ENCODE measurements around the gene UST. TPM values are rescaled to one million over a fixed set of nuclear protein-coding genes. Genes with fewer than 3 reads are reported as not detected.

The UST gene
- total and polyA plus RNA-seq, 9 of the 15 experiments (the other 6 are each of a cell fraction or from before 2014, with no cell fraction given), result 0.04 to 0.10 TPM; not detected in 7

GRCh38 chr6:148893073-148893472, 146.2 kb downstream of the UST start:
- no peak for DNase-seq (ENCODE audit: extremely low read depth in 1 of 4, low spot score in 3 of 4)
- peaks cover 0 to 22% of the 10 kb centered on the region in 2 experiments; a peak in 4 of 5 replicates for H3K27me3 ChIP-seq (ENCODE audit: control insufficient read depth in 2 of 2, insufficient read depth in 2 of 2, low read length in 2 of 2)
- no peak for ATAC-seq
- no peak for FAIRE-seq
- H3K9ac ChIP-seq (ENCODE audit: insufficient read depth in 1 of 2, low read depth in 2 of 2, low read length in 2 of 2), result no peak overlapping the region
- CTCF ChIA-PET (ENCODE audit: low intra/inter-chr PET ratio), result no interaction called here
- no peak overlapping the region for H2AFZ ChIP-seq (ENCODE audit: low read depth, low read length)
- H3K4me2 ChIP-seq (ENCODE audit: insufficient read depth, low read length), result no peak overlapping the region
- H4K20me1 ChIP-seq (replicated peaks; ENCODE audit: control insufficient read depth, insufficient read depth, low read length), result no peaks in the 10 kb centered on the region
- H3K4me1 ChIP-seq (replicated peaks in 1 of 2; ENCODE audit: control insufficient read depth in 2 of 2, insufficient read depth in 2 of 2, low read length in 2 of 2), result no peaks in the 10 kb centered on the region
- no peak overlapping the region for H3K4me3 ChIP-seq
- in situ Hi-C loops (cut with MboI) (no loop called here), intact Hi-C loops (cut with micrococcal nuclease) (no loop called here)
- TF ChIP-seq ZNF133 (CRISPR knock-in tag; IDR thresholded peaks at IDR 0.05), result no peak
- TF ChIP-seq MAFG (tag; conservative IDR thresholded peaks at IDR 0.05), result peak; percentile 57; the same call in 1 of the 2 replicates
- TF ChIP-seq MAFF (IDR thresholded peaks at IDR 0.05; ENCODE audit: low read length), result peak; percentile 52
- TF ChIP-seq C11orf30 (IDR thresholded peaks at IDR 0.05; ENCODE audit: low read depth), result peak; percentile 46
- TF ChIP-seq MAFK (IDR thresholded peaks at IDR 0.05; ENCODE audit: low read length), result 0 out of 2 replicates have a peak, but pooled peaks have one; percentile 13
- TF ChIP-seq DMBX1 (CRISPR knock-in tag; IDR thresholded peaks at IDR 0.05; ENCODE audit: borderline replicate concordance), result no peak
- peak; percentile 70 for TF ChIP-seq ZNF316 (IDR thresholded peaks at IDR 0.05)
- no peaks in the 10 kb centered on the region for H3K9me3 ChIP-seq (replicated peaks; ENCODE audit: control insufficient read depth, insufficient read depth, low read depth, low read length)
- 2% methylated on average over 2 of the region's 2 CpGs for WGBS (ENCODE audit: insufficient coverage, low coverage, missing lambda C conversion rate)
- no peaks in the 10 kb centered on the region for H3K9me1 ChIP-seq (ENCODE audit: control insufficient read depth, insufficient read depth, low read length)
- BruUV-seq (replicated peaks), result no TSS peak
- no peak overlapping the region for H3K27ac ChIP-seq (ENCODE audit: extremely low read depth, low read depth, low read length)
- POLR2A ChIA-PET, result no interaction called here
- no peaks in the 10 kb centered on the region for H3K36me3 ChIP-seq (ENCODE audit: control insufficient read depth, insufficient read depth, low read length)
- no peaks in the 10 kb centered on the region for H3K79me2 ChIP-seq (ENCODE audit: control insufficient read depth, insufficient read depth, low read length)

GRCh38 chr6:148893481-148893880, 146.7 kb downstream of the UST start:
- H3K9me3 ChIP-seq (replicated peaks; ENCODE audit: control insufficient read depth, insufficient read depth, low read depth, low read length), result no peaks in the 10 kb centered on the region
- H3K9ac ChIP-seq (ENCODE audit: insufficient read depth in 1 of 2, low read depth in 2 of 2, low read length in 2 of 2), result no peak overlapping the region
- 3% methylated on average over 2 of the region's 2 CpGs for WGBS (ENCODE audit: insufficient coverage, low coverage, missing lambda C conversion rate)
- in situ Hi-C loops (cut with MboI) (no loop called here), intact Hi-C loops (cut with micrococcal nuclease) (no loop called here)
- no peaks in the 10 kb centered on the region for H4K20me1 ChIP-seq (replicated peaks; ENCODE audit: control insufficient read depth, insufficient read depth, low read length)
- no peak overlapping the region for H3K27ac ChIP-seq (ENCODE audit: extremely low read depth, low read depth, low read length)
- no peaks in the 10 kb centered on the region for H3K4me1 ChIP-seq (replicated peaks in 1 of 2; ENCODE audit: control insufficient read depth in 2 of 2, insufficient read depth in 2 of 2, low read length in 2 of 2)
- CTCF ChIA-PET (ENCODE audit: low intra/inter-chr PET ratio), result no interaction called here
- no TSS peak for BruUV-seq (replicated peaks)
- no peak for DNase-seq (ENCODE audit: extremely low read depth in 1 of 4, low spot score in 3 of 4)
- no peak overlapping the region for H3K4me2 ChIP-seq (ENCODE audit: insufficient read depth, low read length)
- no peaks in the 10 kb centered on the region for H3K36me3 ChIP-seq (ENCODE audit: control insufficient read depth, insufficient read depth, low read length)
- H3K4me3 ChIP-seq, result no peak overlapping the region
- H3K27me3 ChIP-seq (ENCODE audit: control insufficient read depth in 2 of 2, insufficient read depth in 2 of 2, low read length in 2 of 2), result peaks cover 0 to 18% of the 10 kb centered on the region in 2 experiments; a peak in 3 of 5 replicates
- no peak for ATAC-seq
- no peaks in the 10 kb centered on the region for H3K9me1 ChIP-seq (ENCODE audit: control insufficient read depth, insufficient read depth, low read length)
- no peaks in the 10 kb centered on the region for H3K79me2 ChIP-seq (ENCODE audit: control insufficient read depth, insufficient read depth, low read length)
- no peak overlapping the region for H2AFZ ChIP-seq (ENCODE audit: low read depth, low read length)
- FAIRE-seq, result no peak
- POLR2A ChIA-PET, result no interaction called here
- no peak for TF ChIP-seq SMARCA4 (IDR thresholded peaks at IDR 0.05)
- no peak for TF ChIP-seq ZNF445 (CRISPR knock-in tag; IDR thresholded peaks at IDR 0.05; ENCODE audit: low read depth)
- no peak for TF ChIP-seq RFX1 (IDR thresholded peaks at IDR 0.05)
- no peak for TF ChIP-seq TRIM28 (IDR thresholded peaks at IDR 0.05)
- TF ChIP-seq, protein P1, sequence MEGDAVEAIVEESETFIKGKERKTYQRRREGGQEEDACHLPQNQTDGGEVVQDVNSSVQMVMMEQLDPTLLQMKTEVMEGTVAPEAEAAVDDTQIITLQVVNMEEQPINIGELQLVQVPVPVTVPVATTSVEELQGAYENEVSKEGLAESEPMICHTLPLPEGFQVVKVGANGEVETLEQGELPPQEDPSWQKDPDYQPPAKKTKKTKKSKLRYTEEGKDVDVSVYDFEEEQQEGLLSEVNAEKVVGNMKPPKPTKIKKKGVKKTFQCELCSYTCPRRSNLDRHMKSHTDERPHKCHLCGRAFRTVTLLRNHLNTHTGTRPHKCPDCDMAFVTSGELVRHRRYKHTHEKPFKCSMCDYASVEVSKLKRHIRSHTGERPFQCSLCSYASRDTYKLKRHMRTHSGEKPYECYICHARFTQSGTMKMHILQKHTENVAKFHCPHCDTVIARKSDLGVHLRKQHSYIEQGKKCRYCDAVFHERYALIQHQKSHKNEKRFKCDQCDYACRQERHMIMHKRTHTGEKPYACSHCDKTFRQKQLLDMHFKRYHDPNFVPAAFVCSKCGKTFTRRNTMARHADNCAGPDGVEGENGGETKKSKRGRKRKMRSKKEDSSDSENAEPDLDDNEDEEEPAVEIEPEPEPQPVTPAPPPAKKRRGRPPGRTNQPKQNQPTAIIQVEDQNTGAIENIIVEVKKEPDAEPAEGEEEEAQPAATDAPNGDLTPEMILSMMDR (IDR thresholded peaks at IDR 0.05 in 2 of 3, conservative IDR thresholded peaks at IDR 0.05 in 1 of 3; ENCODE audit: insufficient read depth in 2 of 3, low read depth in 1 of 3, low read length in 3 of 3), result no peak
- TF ChIP-seq DACH1 (IDR thresholded peaks at IDR 0.05; ENCODE audit: partially characterized antibody), result no peak
- TF ChIP-seq, protein P2, sequence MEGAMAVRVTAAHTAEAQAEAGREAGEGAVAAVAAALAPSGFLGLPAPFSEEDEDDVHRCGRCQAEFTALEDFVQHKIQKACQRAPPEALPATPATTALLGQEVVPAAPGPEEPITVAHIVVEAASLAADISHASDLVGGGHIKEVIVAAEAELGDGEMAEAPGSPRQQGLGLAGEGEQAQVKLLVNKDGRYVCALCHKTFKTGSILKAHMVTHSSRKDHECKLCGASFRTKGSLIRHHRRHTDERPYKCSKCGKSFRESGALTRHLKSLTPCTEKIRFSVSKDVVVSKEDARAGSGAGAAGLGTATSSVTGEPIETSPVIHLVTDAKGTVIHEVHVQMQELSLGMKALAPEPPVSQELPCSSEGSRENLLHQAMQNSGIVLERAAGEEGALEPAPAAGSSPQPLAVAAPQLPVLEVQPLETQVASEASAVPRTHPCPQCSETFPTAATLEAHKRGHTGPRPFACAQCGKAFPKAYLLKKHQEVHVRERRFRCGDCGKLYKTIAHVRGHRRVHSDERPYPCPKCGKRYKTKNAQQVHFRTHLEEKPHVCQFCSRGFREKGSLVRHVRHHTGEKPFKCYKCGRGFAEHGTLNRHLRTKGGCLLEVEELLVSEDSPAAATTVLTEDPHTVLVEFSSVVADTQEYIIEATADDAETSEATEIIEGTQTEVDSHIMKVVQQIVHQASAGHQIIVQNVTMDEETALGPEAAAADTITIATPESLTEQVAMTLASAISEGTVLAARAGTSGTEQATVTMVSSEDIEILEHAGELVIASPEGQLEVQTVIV (CRISPR knock-in tag; IDR thresholded peaks at IDR 0.05; ENCODE audit: borderline replicate concordance), result no peak
